Measurements from ENCODE around the gene INAFM2.

Gene INAFM2

GRCh38 chr15:40358471-40359353 is 35.2 kb downstream of the INAFM2 start:
- TF ChIP-seq CTCF (IDR thresholded peaks at IDR 0.05; ENCODE audit: low read depth, low read length): no peak; the same call in none of the 2 replicates
- DNase-seq (ENCODE audit: extremely low read depth, low read depth): no peak

GRCh38 chr15:40360015-40360414 is 36.5 kb downstream of the INAFM2 start:
- TF ChIP-seq CTCF (IDR thresholded peaks at IDR 0.05; ENCODE audit: low read depth, low read length): no peak
- DNase-seq (ENCODE audit: extremely low read depth, low read depth): no peak

GRCh38 chr15:40361640-40362039 is 38.1 kb downstream of the INAFM2 start:
- TF ChIP-seq CTCF (IDR thresholded peaks at IDR 0.05; ENCODE audit: low read depth, low read length): no peak
- DNase-seq (ENCODE audit: extremely low read depth, low read depth): no peak

- DNase-seq (ENCODE audit: extremely low read depth, low read depth): no peak
- no peak for TF ChIP-seq CTCF (IDR thresholded peaks at IDR 0.05; ENCODE audit: low read depth, low read length)
These were observed 40.1 kb downstream of the INAFM2 start for GRCh38 chr15:40363611-40364010.

GRCh38 chr15:40364251-40364650 is 40.8 kb downstream of the INAFM2 start:
- TF ChIP-seq CTCF (IDR thresholded peaks at IDR 0.05; ENCODE audit: low read depth, low read length): no peak
- no peak for DNase-seq (ENCODE audit: extremely low read depth, low read depth)

GRCh38 chr15:40365016-40365415 is 41.5 kb downstream of the INAFM2 start:
- no peak for TF ChIP-seq CTCF (IDR thresholded peaks at IDR 0.05; ENCODE audit: low read depth, low read length)
- no peak for DNase-seq (ENCODE audit: extremely low read depth, low read depth)

- TF ChIP-seq CTCF (IDR thresholded peaks at IDR 0.05; ENCODE audit: low read depth, low read length): no peak
- no peak for DNase-seq (ENCODE audit: extremely low read depth, low read depth)
These were observed 42.3 kb downstream of the INAFM2 start for GRCh38 chr15:40365624-40366456.

All from AG09319 (cell line).